ENCODE results near the gene RPUSD1. TPM values are rescaled to one million over a fixed set of nuclear protein-coding genes. Genes with fewer than 3 reads are reported as not detected.

RPUSD1 gene
- total RNA-seq, 1 experiment from 2014 or later = 48.6 TPM

DNA sequence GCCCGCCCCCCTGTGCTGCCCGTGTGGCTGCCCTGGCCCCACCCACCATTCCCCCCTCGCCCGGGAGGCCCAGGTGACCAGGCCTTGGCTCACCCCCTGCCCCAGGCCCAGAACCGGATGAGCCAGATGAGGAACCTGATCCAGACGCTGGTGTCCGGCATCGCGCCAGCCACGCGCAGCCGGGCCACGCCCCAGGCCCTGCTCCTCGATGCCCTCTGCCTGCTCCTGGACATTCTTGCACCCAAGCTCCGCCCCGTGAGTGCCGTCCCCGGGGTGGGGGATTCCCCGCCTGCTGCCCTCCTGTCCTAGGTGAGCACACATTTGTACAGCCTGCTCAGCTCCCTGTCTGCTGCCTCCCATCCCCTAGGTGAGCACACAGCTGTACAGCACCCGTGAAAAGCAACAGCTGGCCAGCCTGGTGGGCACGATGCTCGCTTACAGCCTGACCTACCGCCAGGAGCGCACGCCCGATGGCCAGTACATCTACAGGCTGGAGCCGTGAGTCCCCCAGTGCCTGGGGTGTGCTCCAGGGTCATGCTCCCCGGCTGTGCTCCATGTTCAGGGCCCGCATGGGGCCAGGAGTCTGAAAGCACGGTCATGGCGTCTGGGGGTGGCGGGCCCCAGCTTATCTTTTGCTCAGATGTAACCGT lies 7.5 kb upstream of the RPUSD1 start:
- Histone ChIP-seq H3K9ac (ENCODE audit: extremely low read depth, insufficient read length, low read length) (no peak overlapping the region), H4K20me1 (ENCODE audit: control insufficient read depth, insufficient read depth, insufficient read length) (no peaks in the 10 kb centered on the region), H3K56ac (ENCODE audit: insufficient read length, low read depth, low read length) (no peak overlapping the region), H3K23ac (ENCODE audit: insufficient read length, low read depth, low read length) (no peak overlapping the region), H3K79me1 (ENCODE audit: insufficient read depth, low read depth, low read length, poor library complexity, severe bottlenecking) (no peaks in the 10 kb centered on the region), H3K23me2 (ENCODE audit: insufficient read length, low read depth, low read length, poor library complexity, severe bottlenecking) (peaks cover 4% of the 10 kb centered on the region), H3K27ac (ENCODE audit: insufficient read length, low read depth, low read length) (no peak overlapping the region), H3K4ac (ENCODE audit: low read depth, low read length) (no peak overlapping the region), H2BK120ac (ENCODE audit: low read depth, low read length, poor library complexity, severe bottlenecking) (no peak overlapping the region), H2AFZ (ENCODE audit: low read length) (no peak overlapping the region), H4K5ac (ENCODE audit: insufficient read length, low read depth, low read length) (no peak overlapping the region), H2BK15ac (ENCODE audit: low read depth, low read length) (no peak overlapping the region), H3K14ac (ENCODE audit: insufficient read depth, low read length) (no peak overlapping the region), H3K18ac (ENCODE audit: insufficient read length, low read depth, low read length) (no peak overlapping the region), H3T11ph (ENCODE audit: low read length) (no peak overlapping the region), H4K8ac (replicated peaks; ENCODE audit: insufficient read length, low read depth, low read length) (no peak overlapping the region), H3K9me3 (ENCODE audit: control insufficient read depth, low read depth, low read length) (no peaks in the 10 kb centered on the region), H3K4me1 (ENCODE audit: insufficient read depth, low read length) (no peaks in the 10 kb centered on the region), H2AK5ac (ENCODE audit: insufficient read length, low read length) (no peak overlapping the region), H4K91ac (ENCODE audit: insufficient read length, low read depth, low read length) (no peak overlapping the region), H3K27me3 (ENCODE audit: insufficient read depth, low read length) (no peaks in the 10 kb centered on the region), H3K79me2 (ENCODE audit: insufficient read depth, low read length) (no peaks in the 10 kb centered on the region), H3K4me2 (ENCODE audit: insufficient read depth, insufficient read length, low read length) (no peak overlapping the region), H2BK5ac (ENCODE audit: insufficient read length, low read length) (no peak overlapping the region), H2BK12ac (ENCODE audit: insufficient read length, low read depth, low read length) (no peak overlapping the region), H2BK20ac (ENCODE audit: low read depth, low read length, poor library complexity, severe bottlenecking) (no peak overlapping the region)
- peaks cover 0 to 3% of the 10 kb centered on the region in 2 experiments; a peak in 1 of 5 replicates for H3K9me3 Mint-ChIP-seq
- TF ChIP-seq CTCF (conservative IDR thresholded peaks at IDR 0.05) = no peak
- no peak overlapping the region for H3K27ac Mint-ChIP-seq
- DNase-seq = no peak
- peaks cover 21 to 46% (median 34%) of the 10 kb centered on the region in 3 experiments; a peak in 6 of 7 replicates for H3K36me3 Mint-ChIP-seq (ENCODE audit: insufficient read depth in 1 of 3, low read depth in 3 of 3)
- WGBS (ENCODE audit: extremely low coverage, insufficient read length, low lambda C conversion rate) = no CpG with 5 or more reads among the region's 33 CpGs
- H3K4me1 Mint-ChIP-seq = no peaks in the 10 kb centered on the region
- no peak overlapping the region for H3K4me3 Mint-ChIP-seq
- H3K27me3 Mint-ChIP-seq (ENCODE audit: low read depth) = peaks cover 14% of the 10 kb centered on the region

All from H9 (cell line).